ENCODE data around the gene GABBR2. TPM values are rescaled to one million over a fixed set of nuclear protein-coding genes. Genes with fewer than 3 reads are reported as not detected.

The GABBR2 gene
- total RNA-seq, 4 donors from 2014 or later = 0.17 to 0.26 TPM; not detected in 2

GRCh38 chr9:98298476-98298875 is 410.3 kb downstream of the GABBR2 start:
- Histone ChIP-seq H3K27me3 (peaks cover 0 to 7% (median 0%) of the 10 kb centered on the region in 4 donors), H3K36me3 (no peaks in the 10 kb centered on the region), H3K4me3 (no peak overlapping the region), H3K27ac (replicated peaks in 1 of 4) (no peak overlapping the region), H3K9me3 (no peaks in the 10 kb centered on the region), H3K4me1 (no peaks in the 10 kb centered on the region)
- TF ChIP-seq, protein P1, sequence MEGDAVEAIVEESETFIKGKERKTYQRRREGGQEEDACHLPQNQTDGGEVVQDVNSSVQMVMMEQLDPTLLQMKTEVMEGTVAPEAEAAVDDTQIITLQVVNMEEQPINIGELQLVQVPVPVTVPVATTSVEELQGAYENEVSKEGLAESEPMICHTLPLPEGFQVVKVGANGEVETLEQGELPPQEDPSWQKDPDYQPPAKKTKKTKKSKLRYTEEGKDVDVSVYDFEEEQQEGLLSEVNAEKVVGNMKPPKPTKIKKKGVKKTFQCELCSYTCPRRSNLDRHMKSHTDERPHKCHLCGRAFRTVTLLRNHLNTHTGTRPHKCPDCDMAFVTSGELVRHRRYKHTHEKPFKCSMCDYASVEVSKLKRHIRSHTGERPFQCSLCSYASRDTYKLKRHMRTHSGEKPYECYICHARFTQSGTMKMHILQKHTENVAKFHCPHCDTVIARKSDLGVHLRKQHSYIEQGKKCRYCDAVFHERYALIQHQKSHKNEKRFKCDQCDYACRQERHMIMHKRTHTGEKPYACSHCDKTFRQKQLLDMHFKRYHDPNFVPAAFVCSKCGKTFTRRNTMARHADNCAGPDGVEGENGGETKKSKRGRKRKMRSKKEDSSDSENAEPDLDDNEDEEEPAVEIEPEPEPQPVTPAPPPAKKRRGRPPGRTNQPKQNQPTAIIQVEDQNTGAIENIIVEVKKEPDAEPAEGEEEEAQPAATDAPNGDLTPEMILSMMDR (IDR thresholded peaks at IDR 0.05) = no peak
- TF ChIP-seq POLR2AphosphoS5 (IDR thresholded peaks at IDR 0.05) (no peak), EP300 (IDR thresholded peaks at IDR 0.05) (no peak), POLR2A (IDR thresholded peaks at IDR 0.05; ENCODE audit: low read depth) (no peak)
- intact Hi-C loops (cut with DNase I) = no loop called here
- no peak for DNase-seq (ENCODE audit: extremely low spot score)

- WGBS = 92% methylated on average over 6 of the region's 6 CpGs
- Histone ChIP-seq H3K4me1 (no peaks in the 10 kb centered on the region), H3K27ac (replicated peaks in 1 of 4) (no peak overlapping the region), H3K36me3 (no peaks in the 10 kb centered on the region), H3K9me3 (no peaks in the 10 kb centered on the region), H3K27me3 (peaks cover 0 to 7% (median 0%) of the 10 kb centered on the region in 4 donors), H3K4me3 (no peak overlapping the region)
- TF ChIP-seq, protein P1 (IDR thresholded peaks at IDR 0.05) = no peak
- TF ChIP-seq POLR2AphosphoS5 (IDR thresholded peaks at IDR 0.05) = no peak
- no peak for TF ChIP-seq EP300 (IDR thresholded peaks at IDR 0.05)
- TF ChIP-seq POLR2A (IDR thresholded peaks at IDR 0.05; ENCODE audit: low read depth) = no peak
- intact Hi-C loops (cut with DNase I) = no loop called here
- no peak for DNase-seq (ENCODE audit: extremely low spot score)
Observed at GRCh38 chr9:98295824-98296223, 412.9 kb downstream of the GABBR2 start.

DNA sequence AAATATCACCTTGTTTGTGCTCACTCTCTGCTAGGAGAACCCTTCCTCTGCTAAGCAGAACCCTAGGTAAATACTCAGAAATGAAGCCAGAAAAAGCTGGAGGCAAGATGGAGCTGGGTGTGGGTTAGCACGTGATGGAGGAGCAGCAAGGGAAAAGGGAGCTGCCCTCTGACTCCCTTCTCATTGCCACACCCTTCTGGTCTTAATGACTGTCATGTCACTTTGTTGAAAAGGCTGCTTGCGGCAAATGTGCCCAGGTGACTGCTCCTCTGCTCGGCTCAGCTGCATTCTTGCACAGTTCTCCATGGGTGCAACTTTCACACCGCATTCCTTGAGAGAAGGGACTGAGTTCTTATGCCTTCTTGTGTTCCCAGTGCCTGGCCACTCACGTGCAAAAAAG is 416.9 kb downstream of the GABBR2 start:
- intact Hi-C loops (cut with DNase I) = no loop called here
- no peak for TF ChIP-seq EP300 (IDR thresholded peaks at IDR 0.05)
- no peak for TF ChIP-seq POLR2AphosphoS5 (IDR thresholded peaks at IDR 0.05)
- TF ChIP-seq POLR2A (IDR thresholded peaks at IDR 0.05; ENCODE audit: low read depth) = no peak
- TF ChIP-seq, protein P1 (IDR thresholded peaks at IDR 0.05) = no peak
- WGBS = 66% methylated on average over 5 of the region's 5 CpGs
- no peak for DNase-seq (ENCODE audit: extremely low spot score)
- Histone ChIP-seq H3K4me1 (no peaks in the 10 kb centered on the region), H3K4me3 (no peak overlapping the region), H3K36me3 (no peaks in the 10 kb centered on the region), H3K9me3 (no peaks in the 10 kb centered on the region), H3K27ac (replicated peaks in 1 of 4) (no peak overlapping the region), H3K27me3 (peaks cover 0 to 1% (median 0%) of the 10 kb centered on the region in 4 donors)

GRCh38 chr9:98290411-98290810 is 418.3 kb downstream of the GABBR2 start:
- intact Hi-C loops (cut with DNase I) = no loop called here
- WGBS = 90% methylated on average over 14 of the region's 18 CpGs
- no peak overlapping the region for H3K4me3 ChIP-seq
- no peaks in the 10 kb centered on the region for H3K36me3 ChIP-seq
- peaks cover 0 to 7% (median 0%) of the 10 kb centered on the region in 4 donors for H3K27me3 ChIP-seq
- TF ChIP-seq POLR2AphosphoS5 (IDR thresholded peaks at IDR 0.05) (no peak), EP300 (IDR thresholded peaks at IDR 0.05) (no peak), POLR2A (IDR thresholded peaks at IDR 0.05; ENCODE audit: low read depth) (no peak)
- TF ChIP-seq, protein P1 (IDR thresholded peaks at IDR 0.05) = no peak
- no peaks in the 10 kb centered on the region for H3K9me3 ChIP-seq
- DNase-seq (ENCODE audit: extremely low spot score) = no peak
- no peak overlapping the region for H3K27ac ChIP-seq (replicated peaks in 1 of 4)
- no peaks in the 10 kb centered on the region for H3K4me1 ChIP-seq

GRCh38 chr9:98289614-98290201 is 419.0 kb downstream of the GABBR2 start:
- DNase-seq (ENCODE audit: extremely low spot score) = no peak
- Histone ChIP-seq H3K27me3 (peaks cover 0 to 14% (median 0%) of the 10 kb centered on the region in 4 donors), H3K9me3 (no peaks in the 10 kb centered on the region), H3K36me3 (no peaks in the 10 kb centered on the region), H3K4me3 (no peak overlapping the region), H3K27ac (replicated peaks in 1 of 4) (no peak overlapping the region), H3K4me1 (no peaks in the 10 kb centered on the region)
- 90% methylated on average over 12 of the region's 12 CpGs for WGBS
- intact Hi-C loops (cut with DNase I) = no loop called here
- TF ChIP-seq, protein P1 (IDR thresholded peaks at IDR 0.05) = no peak
- TF ChIP-seq POLR2A (IDR thresholded peaks at IDR 0.05; ENCODE audit: low read depth) (no peak), POLR2AphosphoS5 (IDR thresholded peaks at IDR 0.05) (no peak), EP300 (IDR thresholded peaks at IDR 0.05) (no peak)
